Astrocyte (in vitro differentiated cells and primary cell): Measurements from ENCODE around the gene PLEKHG4B. TPM values are rescaled to one million over a fixed set of nuclear protein-coding genes. Genes with fewer than 3 reads are reported as not detected.

ENCODE experiments used
- DNase-seq: peaks from one replicate; pipeline ENCODE4 v3.0.0-alpha.2; 2010; ENCODE audit warnings: low read depth
- FAIRE-seq: peaks from 2 replicates; lab custom pipeline; 2011; peaks lifted over from hg19 to GRCh38; lab: Jason Lieb, UNC
- H2AFZ ChIP-seq: 2 replicates; pipeline ENCODE4 v1.6.0; 2012; ENCODE audit warnings: low read depth, low read length, inconsistent platforms
- H3K27ac ChIP-seq: 2 replicates; pipeline ENCODE4 v1.5.1; 2011; ENCODE audit warnings: low read depth, low read length, inconsistent platforms
- H3K27me3 ChIP-seq: 2 replicates; pipeline ENCODE4 v1.6.0; 2011; ENCODE audit warnings: low read length, inconsistent platforms; ENCODE audit not compliant: insufficient read depth
- H3K36me3 ChIP-seq: 2 replicates; pipeline ENCODE4 v1.5.1; 2011; ENCODE audit warnings: low read length, inconsistent platforms; ENCODE audit not compliant: insufficient read depth
- H3K4me1 ChIP-seq: 2 replicates; pipeline ENCODE4 v1.5.1; 2011; ENCODE audit warnings: low read length, inconsistent platforms; ENCODE audit not compliant: insufficient read depth
- H3K4me2 ChIP-seq: 2 replicates; pipeline ENCODE4 v1.6.0; 2012; ENCODE audit warnings: low read length, inconsistent platforms
- H3K4me3 ChIP-seq: 2 replicates; pipeline ENCODE4 v1.5.1; 2011; ENCODE audit warnings: low read depth, mild to moderate bottlenecking, low read length, inconsistent platforms; ENCODE audit not compliant: insufficient read depth
- H3K79me2 ChIP-seq: 2 replicates; pipeline ENCODE4 v1.6.0; 2012; ENCODE audit warnings: mild to moderate bottlenecking, low read length, inconsistent platforms; ENCODE audit not compliant: insufficient read depth
- H3K9ac ChIP-seq: 2 replicates; pipeline ENCODE4 v1.6.0; 2012; ENCODE audit warnings: mild to moderate bottlenecking, low read length, inconsistent platforms
- H3K9me3 ChIP-seq: 2 replicates; pipeline ENCODE4 v1.5.1; 2012; ENCODE audit warnings: low read depth, mild to moderate bottlenecking, low read length, inconsistent platforms; ENCODE audit not compliant: insufficient read depth
- H4K20me1 ChIP-seq: 2 replicates; pipeline ENCODE4 v1.6.0; 2012; ENCODE audit warnings: low read length, inconsistent platforms; ENCODE audit not compliant: insufficient read depth
- H3K27ac Mint-ChIP-seq: one replicate; pipeline ENCODE4 v1.8.0; 2021; ENCODE audit warnings: mild to moderate bottlenecking, mixed read lengths; ENCODE audit not compliant: unreplicated experiment
- H3K27me3 Mint-ChIP-seq: one replicate; pipeline ENCODE4 v1.8.0; 2021; ENCODE audit warnings: low read depth, mixed read lengths; ENCODE audit not compliant: unreplicated experiment
- H3K36me3 Mint-ChIP-seq: one replicate; pipeline ENCODE4 v1.8.0; 2021; ENCODE audit warnings: low read depth, mixed read lengths; ENCODE audit not compliant: unreplicated experiment
- H3K4me1 Mint-ChIP-seq: one replicate; pipeline ENCODE4 v1.8.0; 2021; ENCODE audit warnings: low read depth, mixed read lengths; ENCODE audit not compliant: unreplicated experiment
- H3K4me3 Mint-ChIP-seq: one replicate; pipeline ENCODE4 v1.8.0; 2021; ENCODE audit warnings: mild to moderate bottlenecking, moderate library complexity, mixed read lengths; ENCODE audit not compliant: unreplicated experiment
- H3K9me3 Mint-ChIP-seq: one replicate; pipeline ENCODE4 v1.8.0; 2021; ENCODE audit warnings: mild to moderate bottlenecking, mixed read lengths; ENCODE audit not compliant: unreplicated experiment
- CTCF ChIP-seq: IDR thresholded peaks from 2 replicates; pipeline ENCODE4 v1.5.1; 2011; ENCODE audit warnings: low read depth, mild to moderate bottlenecking, inconsistent platforms, low read length, moderate library complexity; ENCODE audit not compliant: insufficient read depth
- EZH2 ChIP-seq: IDR thresholded peaks from 2 replicates; pipeline ENCODE4 v1.6.1; 2012; ENCODE audit warnings: mild to moderate bottlenecking, low read length, inconsistent platforms; ENCODE audit not compliant: insufficient read depth
- total RNA-seq: library from RNA; stranded (reverse); gene quantifications from 2 replicates; pipeline ENCODE4 v1.2.1, GENCODE V29; 2021

Gene PLEKHG4B
- total RNA-seq, 1 donor from 2014 or later = 8.1 TPM

DNA sequence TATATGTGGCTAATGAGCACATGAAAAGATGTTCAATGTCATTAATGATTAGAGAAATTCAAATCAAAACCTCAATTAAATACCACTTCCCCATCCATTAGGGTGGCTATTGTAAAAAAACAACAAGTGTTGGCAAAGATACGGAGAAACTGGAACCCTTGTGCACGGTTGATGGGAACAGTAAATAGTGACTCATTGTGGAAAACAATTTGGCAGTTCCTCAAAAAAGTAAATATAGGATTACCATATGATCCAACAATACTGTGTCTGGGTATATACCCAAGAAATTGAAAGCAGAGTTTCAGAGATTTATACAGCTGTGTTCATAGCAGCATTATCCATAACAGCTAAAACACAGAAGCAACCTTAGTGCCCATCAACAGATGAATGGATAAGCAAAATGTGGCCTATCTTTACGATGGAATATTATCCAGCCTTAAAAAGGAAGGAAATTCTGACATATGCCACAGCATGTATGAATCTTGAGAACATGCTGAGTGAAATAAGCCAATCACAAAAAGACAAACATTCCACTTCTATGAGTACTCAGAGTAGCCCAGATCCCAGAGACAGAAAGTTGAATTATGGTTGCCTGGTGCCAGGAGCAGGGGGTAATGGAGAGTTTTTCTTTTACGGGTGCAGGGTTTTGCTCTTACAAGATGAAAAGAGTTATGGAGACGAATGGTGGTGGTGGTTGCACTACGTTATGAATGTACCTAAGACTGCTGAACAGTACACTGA, 57.9 kb downstream of the PLEKHG4B start:
- TF ChIP-seq CTCF (no peak), EZH2 (no peak)
- H3K27ac ChIP-seq = peak overlapping the region; percentile 33
- H3K4me1 ChIP-seq = peaks cover 22% of the 10 kb centered on the region
- H2AFZ ChIP-seq = no peak overlapping the region
- H3K4me3 Mint-ChIP-seq = no peak overlapping the region
- FAIRE-seq (peak; percentile 26), DNase-seq (peak; percentile 48)
- peaks cover 1% of the 10 kb centered on the region for H3K27me3 Mint-ChIP-seq
- H3K36me3 Mint-ChIP-seq = peaks cover 19% of the 10 kb centered on the region
- no peaks in the 10 kb centered on the region for H4K20me1 ChIP-seq
- H3K27me3 ChIP-seq = no peaks in the 10 kb centered on the region
- H3K9ac ChIP-seq = no peak overlapping the region
- H3K9me3 ChIP-seq = peaks cover 11% of the 10 kb centered on the region
- H3K9me3 Mint-ChIP-seq = peaks cover 16% of the 10 kb centered on the region
- H3K4me3 ChIP-seq = no peak overlapping the region
- H3K4me2 ChIP-seq = peak overlapping the region; percentile 11
- H3K4me1 Mint-ChIP-seq = peaks cover 5% of the 10 kb centered on the region
- no peaks in the 10 kb centered on the region for H3K36me3 ChIP-seq
- no peaks in the 10 kb centered on the region for H3K79me2 ChIP-seq
- H3K27ac Mint-ChIP-seq = no peak overlapping the region

DNA sequence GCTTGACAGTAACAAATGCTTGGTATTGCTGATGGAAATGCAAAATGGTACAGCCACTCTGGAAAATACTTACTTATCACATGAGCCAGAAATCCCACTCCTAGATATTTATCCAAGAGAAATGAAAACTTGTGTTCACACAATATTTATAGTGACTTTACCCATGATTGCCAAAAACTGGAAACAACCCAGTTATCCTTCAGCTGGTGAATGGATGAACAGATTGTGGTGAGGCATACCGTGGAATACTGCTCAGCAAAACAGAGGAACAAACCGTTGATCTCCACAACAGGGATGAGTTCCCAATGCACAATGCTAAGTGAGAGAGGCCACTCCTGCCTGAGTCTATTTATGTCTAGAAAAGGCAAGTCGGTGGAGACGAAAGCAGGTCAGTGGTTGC, 58.8 kb downstream of the PLEKHG4B start:
- Mint-ChIP-seq H3K36me3 (peaks cover 23% of the 10 kb centered on the region), H3K4me1 (peaks cover 5% of the 10 kb centered on the region), H3K27ac (no peak overlapping the region), H3K4me3 (no peak overlapping the region), H3K27me3 (peaks cover 8% of the 10 kb centered on the region), H3K9me3 (peaks cover 16% of the 10 kb centered on the region)
- Histone ChIP-seq H3K36me3 (peaks cover 6% of the 10 kb centered on the region), H2AFZ (no peak overlapping the region), H3K4me3 (no peak overlapping the region), H4K20me1 (no peaks in the 10 kb centered on the region), H3K27ac (no peak overlapping the region), H3K27me3 (no peaks in the 10 kb centered on the region), H3K4me2 (no peak overlapping the region), H3K9me3 (peaks cover 9% of the 10 kb centered on the region), H3K9ac (no peak overlapping the region), H3K79me2 (no peaks in the 10 kb centered on the region), H3K4me1 (peaks cover 22% of the 10 kb centered on the region)
- TF ChIP-seq EZH2 (no peak), CTCF (no peak)
- FAIRE-seq = no peak
- DNase-seq = no peak

DNA sequence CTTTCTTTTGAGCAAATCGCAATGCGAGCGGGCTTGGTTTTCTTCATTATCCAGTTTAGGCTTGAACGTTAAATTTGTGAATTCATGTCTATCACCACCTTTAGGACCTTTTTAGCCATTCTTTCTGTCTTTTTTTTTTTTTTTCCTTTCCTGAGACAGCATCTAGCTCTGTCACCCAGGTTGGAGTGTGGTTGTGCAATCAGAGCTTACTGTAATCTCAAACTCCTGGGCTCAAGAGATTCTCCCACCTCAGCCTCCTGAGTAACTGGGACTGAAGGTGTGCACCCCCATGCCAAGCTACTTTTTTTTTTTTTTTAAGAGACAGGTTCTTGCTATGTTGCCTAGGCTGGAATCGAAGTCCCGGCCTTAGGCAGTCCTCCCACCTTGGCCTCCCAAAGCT, 60.1 kb downstream of the PLEKHG4B start:
- FAIRE-seq (no peak), DNase-seq (no peak)
- Histone ChIP-seq H3K27me3 (no peaks in the 10 kb centered on the region), H2AFZ (no peak overlapping the region), H3K9ac (no peak overlapping the region), H3K27ac (peak overlapping the region; percentile 84), H4K20me1 (no peaks in the 10 kb centered on the region), H3K79me2 (no peaks in the 10 kb centered on the region), H3K36me3 (peaks cover 6% of the 10 kb centered on the region), H3K4me3 (no peak overlapping the region), H3K4me2 (no peak overlapping the region), H3K9me3 (peaks cover 4% of the 10 kb centered on the region), H3K4me1 (peaks cover 29% of the 10 kb centered on the region)
- peaks cover 19% of the 10 kb centered on the region for H3K36me3 Mint-ChIP-seq
- H3K27ac Mint-ChIP-seq = no peak overlapping the region
- peaks cover 5% of the 10 kb centered on the region for H3K4me1 Mint-ChIP-seq
- TF ChIP-seq CTCF (no peak), EZH2 (no peak)
- H3K27me3 Mint-ChIP-seq = peaks cover 13% of the 10 kb centered on the region
- no peak overlapping the region for H3K4me3 Mint-ChIP-seq
- H3K9me3 Mint-ChIP-seq = peaks cover 11% of the 10 kb centered on the region
